ENCODE measurements around the gene SDR42E2.
"Not testable (repeated sequence)": the region's sequence is repeated elsewhere in the genome, so short reads cannot be mapped to it uniquely, and the experiment has no call there.

DNA sequence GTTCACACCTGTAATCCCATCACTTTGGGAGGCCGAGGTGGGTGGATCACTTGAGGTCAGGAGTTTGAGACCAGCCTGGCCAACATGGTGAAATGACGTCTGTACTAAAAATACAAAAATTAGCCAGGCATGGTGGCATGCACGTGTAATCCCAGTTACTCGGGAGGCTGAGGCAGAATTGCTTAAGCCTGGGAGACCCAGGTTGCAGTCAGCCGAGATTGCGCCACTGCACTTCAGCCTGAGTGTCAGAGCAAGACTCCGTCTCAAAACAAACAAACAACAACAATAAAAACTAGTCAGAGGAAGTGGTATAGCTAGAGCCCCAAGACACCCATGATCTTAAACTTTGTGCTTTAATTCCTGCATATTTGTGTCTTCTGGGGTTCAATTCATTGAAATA lies 9.2 kb upstream of the SDR42E2 start:
- TF ChIP-seq, protein P1, sequence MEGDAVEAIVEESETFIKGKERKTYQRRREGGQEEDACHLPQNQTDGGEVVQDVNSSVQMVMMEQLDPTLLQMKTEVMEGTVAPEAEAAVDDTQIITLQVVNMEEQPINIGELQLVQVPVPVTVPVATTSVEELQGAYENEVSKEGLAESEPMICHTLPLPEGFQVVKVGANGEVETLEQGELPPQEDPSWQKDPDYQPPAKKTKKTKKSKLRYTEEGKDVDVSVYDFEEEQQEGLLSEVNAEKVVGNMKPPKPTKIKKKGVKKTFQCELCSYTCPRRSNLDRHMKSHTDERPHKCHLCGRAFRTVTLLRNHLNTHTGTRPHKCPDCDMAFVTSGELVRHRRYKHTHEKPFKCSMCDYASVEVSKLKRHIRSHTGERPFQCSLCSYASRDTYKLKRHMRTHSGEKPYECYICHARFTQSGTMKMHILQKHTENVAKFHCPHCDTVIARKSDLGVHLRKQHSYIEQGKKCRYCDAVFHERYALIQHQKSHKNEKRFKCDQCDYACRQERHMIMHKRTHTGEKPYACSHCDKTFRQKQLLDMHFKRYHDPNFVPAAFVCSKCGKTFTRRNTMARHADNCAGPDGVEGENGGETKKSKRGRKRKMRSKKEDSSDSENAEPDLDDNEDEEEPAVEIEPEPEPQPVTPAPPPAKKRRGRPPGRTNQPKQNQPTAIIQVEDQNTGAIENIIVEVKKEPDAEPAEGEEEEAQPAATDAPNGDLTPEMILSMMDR (IDR thresholded peaks at IDR 0.05 in 4 of 5, conservative IDR thresholded peaks at IDR 0.05 in 1 of 5) = not testable (repeated sequence)
- TF ChIP-seq POLR2A (IDR thresholded peaks at IDR 0.05) = not testable (repeated sequence)
